ENCODE data around the gene ARL13A.
"Not testable (repeated sequence)": the region's sequence is repeated elsewhere in the genome, so short reads cannot be mapped to it uniquely, and the experiment has no call there.

The ARL13A gene

DNA sequence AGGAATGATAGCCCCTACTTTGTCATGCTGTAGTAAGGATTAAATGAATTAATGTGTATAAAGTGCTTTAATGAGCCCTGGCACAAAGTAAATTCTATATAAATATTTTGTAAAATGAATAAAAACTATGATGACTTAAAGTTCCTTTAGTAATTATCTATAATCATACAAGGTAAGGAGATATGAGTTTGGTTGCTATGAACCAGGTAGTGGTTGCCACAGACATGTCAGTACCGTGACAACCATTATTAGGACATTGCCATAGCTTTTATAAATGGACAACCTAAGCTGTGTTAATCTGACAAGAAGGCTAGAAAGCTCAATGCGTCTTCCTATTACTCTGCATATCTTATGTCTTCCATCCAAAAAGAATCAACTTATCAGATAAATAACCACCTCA lies at the start of gene ARL13A:
ARL13A (plus strand) TSS at position 301 of the 400 bp plus-strand sequence. CDS start 3,982 bp downstream, outside the sequence.
- no peak for DNase-seq (ENCODE audit: low read depth in 2 of 2)

- no peak for DNase-seq (ENCODE audit: low read depth in 2 of 2)
These were observed 45.1 kb upstream of the ARL13A start for GRCh38 chrX:100924375-100924774.

DNA sequence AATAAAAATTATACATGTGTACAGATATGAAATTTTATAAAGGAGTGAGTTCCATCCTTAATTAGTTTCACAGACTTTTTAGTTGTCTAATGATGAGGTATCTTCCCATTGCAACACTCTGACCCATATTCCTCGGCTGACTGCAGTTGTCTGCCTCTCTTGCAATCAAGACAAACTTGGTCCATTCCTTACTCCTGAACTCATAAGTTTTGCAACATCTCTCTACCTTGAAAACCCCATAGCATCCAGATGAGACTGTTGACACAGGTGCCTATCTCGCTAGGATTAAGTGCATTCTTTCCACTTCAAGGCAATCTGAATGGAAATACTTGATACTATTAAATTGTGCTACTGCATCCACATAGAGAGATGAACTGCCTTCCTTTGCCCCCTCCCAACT lies 43.1 kb upstream of the ARL13A start:
- no peak for DNase-seq (ENCODE audit: low read depth in 2 of 2)

DNA sequence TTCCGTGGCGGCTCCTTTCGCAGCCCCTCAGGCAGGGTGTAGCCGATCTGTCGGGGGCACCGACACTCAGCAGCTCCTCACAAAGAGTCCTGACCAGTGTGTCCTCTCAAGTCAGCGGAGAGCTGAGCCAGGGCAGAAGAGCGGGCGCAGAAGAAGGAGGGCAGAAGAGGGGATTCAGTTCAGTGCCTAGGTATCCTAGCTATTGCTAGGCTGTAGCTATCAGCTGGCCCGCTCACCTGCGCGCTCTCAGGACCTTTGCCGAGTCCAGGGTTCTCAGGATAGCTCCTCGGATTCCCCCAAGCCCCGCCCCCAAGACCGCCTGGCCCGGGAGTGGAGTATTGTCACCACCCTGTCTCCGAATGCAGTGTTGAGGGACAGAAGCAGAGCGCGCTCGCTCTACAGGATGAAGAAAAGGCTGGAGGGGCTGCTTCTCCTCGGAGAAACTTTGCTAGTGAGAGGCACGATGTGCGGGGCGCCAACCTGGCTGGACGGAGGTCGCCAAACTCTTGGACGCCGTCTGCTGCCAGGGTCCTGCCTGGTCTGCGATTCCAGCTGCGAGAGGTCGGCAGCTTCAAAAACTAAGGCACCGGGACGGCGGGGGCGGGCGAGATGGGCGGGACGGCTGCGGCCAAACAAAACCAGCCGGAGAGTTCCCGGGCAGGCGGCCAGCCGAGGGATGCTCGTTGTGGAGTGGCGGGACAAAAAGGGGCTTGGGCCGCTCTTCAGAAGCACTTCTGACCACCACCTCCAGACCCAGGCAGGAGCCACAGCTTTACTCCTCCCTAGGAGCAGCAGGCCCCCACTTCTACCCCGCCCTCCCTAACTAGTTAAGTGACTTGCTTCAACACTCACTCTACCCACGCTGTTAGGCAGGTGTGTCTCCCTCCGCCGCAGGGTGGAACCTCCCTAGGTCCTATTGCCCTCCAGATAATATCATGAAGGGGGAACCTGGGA lies 40.6 kb upstream of the ARL13A start, which contains the start of gene XKRX:
XKRX (minus strand) TSS at position 258 of the 954 bp plus-strand sequence. CDS start 613 bp downstream, outside the sequence.
- peak; percentile 15 to 19 for DNase-seq (ENCODE audit: low read depth in 2 of 2)

GRCh38 chrX:100931218-100931924 lies 38.1 kb upstream of the ARL13A start:
- DNase-seq (ENCODE audit: low read depth in 2 of 2): peak in 1 of 2 experiments; percentile 1

GRCh38 chrX:100931925-100932285 lies 37.6 kb upstream of the ARL13A start:
- DNase-seq (ENCODE audit: low read depth in 2 of 2): no peak

DNA sequence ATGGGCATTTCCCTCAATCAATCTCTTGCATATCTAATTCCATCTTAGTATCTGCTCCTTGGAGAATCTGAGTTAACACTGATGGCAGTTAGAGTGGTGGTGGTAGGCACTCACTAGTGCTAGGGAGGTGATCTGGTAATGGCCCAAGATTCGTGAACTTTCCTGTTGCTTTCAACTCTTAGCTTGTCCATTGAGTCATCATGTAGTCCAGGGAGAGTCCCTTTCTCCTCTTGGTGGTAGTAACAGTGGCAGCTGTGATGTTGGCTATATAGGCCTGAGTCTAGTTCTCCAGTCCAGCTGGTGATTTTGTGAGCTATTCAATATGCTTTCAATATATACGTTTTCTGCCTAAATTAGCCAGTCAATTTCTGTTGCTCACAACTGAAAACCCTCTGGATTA lies 33.7 kb upstream of the ARL13A start:
- DNase-seq (ENCODE audit: low read depth in 2 of 2): no peak

DNA sequence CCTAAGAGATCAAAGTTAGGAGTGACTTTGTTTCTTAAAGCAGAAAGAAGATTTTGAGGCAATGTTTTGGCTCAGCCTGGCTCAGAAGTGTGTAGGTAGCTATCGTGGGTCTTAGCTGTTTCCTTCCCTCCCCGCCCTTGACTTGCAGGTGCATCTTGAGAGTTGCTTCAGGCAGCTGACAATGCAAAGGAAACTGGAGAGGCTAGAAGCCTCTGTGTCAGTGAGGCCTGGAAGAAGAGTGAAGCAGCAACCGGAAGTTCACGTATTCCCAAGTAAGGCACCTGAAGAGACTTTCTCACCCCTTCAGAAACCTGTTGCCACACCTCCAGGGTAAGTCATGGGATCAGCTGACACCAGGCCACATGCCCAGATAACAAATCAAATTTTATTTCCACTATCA lies 30.2 kb upstream of the ARL13A start:
- no peak for DNase-seq (ENCODE audit: low read depth in 2 of 2)

GRCh38 chrX:100944601-100945000 lies 24.9 kb upstream of the ARL13A start:
- no peak for DNase-seq (ENCODE audit: low read depth in 2 of 2)

DNA sequence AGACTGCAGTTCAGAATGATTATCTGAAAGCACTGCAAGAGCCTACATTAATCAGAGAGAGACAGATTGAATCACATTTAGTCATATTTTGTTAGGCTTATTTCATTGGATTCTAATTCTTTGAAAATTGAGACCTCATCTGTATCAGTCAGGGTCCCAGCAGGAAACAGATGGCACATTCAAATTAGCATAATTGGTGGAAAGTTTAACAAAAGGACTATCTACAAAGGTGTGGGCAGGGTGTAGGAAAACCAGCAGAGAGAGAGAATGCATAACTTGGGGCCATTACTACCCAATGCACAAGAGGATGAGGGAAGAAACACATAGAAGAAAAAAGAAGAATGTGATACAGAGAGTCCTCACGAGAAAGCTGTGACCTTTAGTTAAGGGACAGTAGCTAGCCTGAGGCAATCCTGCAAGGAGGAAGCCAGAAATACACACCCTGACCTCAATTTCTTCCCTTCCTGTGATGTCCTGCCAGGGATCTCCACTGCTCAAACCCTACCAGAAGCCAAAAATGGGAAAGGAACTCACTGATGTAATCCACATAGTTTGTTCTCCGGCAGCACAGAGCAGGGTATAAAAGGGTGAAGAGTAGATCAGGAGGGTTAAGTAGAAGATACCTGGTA lies 23.1 kb upstream of the ARL13A start:
- no peak for DNase-seq (ENCODE audit: low read depth in 2 of 2)

DNA sequence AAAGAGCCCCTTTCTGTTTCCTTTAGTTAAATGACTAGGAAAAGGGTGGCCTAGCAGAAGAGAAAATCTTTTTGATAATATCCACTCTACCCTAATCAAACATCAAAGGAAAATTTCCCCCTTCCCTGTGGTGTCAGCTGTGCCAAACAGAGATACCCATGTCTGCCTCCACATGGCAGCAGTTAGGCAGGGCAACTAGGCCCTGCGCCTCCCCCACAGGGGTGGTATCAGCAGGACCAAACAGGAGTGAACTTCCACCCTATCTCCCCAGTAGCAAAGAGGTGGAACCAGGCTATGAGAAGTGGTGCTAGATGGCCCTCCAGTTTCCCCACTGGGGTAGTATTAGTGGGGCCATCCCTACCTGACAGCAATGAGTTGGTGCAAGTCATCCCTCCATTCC lies 21.0 kb upstream of the ARL13A start:
- DNase-seq (ENCODE audit: low read depth in 2 of 2): no peak

GRCh38 chrX:100962811-100963210 lies 6.7 kb upstream of the ARL13A start:
- no peak for DNase-seq (ENCODE audit: low read depth in 2 of 2)

DNA sequence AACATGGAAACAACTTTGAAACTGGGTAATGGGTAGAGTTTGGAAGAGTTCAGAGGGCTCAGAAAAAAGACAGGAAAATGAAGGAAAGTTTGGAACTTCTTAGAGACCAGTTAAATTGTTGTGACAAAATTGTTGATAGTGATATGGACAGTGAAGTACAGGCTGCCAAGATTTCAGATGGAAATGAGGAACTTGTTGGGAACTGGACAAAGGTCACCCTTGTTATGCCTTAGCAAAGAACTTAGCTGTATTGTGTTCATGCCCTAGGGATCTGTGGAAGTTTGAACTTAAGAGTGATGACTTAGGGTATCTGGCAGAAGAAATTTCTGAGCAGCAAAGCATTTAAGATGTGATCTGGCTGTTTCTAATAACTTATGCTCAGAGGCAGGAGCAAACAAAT lies 5.1 kb upstream of the ARL13A start:
- DNase-seq (ENCODE audit: low read depth in 2 of 2): no peak

GRCh38 chrX:100969936-100970335 lies 428 bp downstream of the ARL13A start:
- no peak for DNase-seq (ENCODE audit: low read depth in 2 of 2)

DNA sequence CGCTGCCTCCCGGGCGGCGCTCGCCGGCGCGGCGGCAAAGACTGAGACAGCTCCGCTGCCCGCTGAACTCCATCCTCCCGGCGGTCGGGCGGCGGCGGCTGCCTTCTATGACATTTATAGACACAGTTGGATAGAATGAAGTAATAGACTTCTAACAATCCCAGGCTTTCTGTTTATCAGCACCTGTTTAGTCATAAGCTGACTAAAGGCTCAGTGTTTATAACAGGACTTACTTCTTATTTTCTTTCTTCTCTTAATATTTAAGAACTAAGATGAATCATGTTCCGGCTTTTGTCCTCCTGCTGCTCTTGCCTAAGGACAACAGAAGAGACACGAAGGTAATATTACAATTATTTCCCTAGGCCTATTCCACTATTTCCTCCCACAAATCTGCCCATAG lies 3.9 kb downstream of the ARL13A start:
- no peak for DNase-seq (ENCODE audit: low read depth in 2 of 2)

- DNase-seq (ENCODE audit: low read depth in 2 of 2): no peak
These were observed 5.7 kb downstream of the ARL13A start for GRCh38 chrX:100975212-100975611.

DNA sequence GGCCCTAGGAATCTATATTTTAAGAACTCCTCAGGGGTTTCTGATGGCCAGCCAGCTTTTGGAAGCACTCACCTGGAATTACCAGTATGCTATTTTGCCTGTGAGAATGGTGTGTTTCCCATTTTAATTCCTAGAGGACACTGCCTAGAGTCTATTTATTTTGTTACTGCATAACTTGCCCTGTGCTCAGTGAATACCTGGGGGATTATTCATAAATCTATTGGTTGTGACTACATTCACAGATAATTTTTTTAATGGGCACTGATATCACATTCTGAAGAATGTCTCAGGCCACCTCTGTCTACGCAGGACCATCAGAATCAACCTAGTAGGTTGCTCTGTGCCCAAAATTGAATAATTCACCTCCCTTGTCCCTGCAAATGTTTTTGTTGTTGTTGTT lies 6.7 kb downstream of the ARL13A start:
- DNase-seq (ENCODE audit: low read depth in 2 of 2): no peak

- DNase-seq (ENCODE audit: low read depth in 2 of 2): no peak
These were observed 10.5 kb downstream of the ARL13A start for GRCh38 chrX:100979881-100980607.

GRCh38 chrX:100980608-100981497 lies 11.3 kb downstream of the ARL13A start:
- no peak for DNase-seq (ENCODE audit: low read depth in 2 of 2)

DNA sequence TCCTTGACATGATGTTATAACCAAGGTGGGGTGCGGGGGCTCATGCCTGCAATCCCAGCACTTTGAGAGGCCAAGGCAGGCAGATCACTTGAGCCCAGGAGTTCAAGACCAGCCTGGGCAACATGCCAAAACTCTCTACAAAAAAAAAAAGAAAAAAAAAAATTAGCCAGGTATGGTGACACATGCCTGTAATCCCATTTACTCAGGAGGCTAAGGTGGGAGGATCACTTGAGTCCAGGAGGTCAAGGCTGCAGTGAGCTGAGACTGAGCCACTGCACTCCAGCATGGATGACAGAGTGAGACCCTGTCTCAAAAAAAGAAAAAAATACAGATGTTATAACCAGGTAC lies 12.0 kb downstream of the ARL13A start:
- not testable (repeated sequence) for DNase-seq (ENCODE audit: low read depth in 2 of 2)

DNA sequence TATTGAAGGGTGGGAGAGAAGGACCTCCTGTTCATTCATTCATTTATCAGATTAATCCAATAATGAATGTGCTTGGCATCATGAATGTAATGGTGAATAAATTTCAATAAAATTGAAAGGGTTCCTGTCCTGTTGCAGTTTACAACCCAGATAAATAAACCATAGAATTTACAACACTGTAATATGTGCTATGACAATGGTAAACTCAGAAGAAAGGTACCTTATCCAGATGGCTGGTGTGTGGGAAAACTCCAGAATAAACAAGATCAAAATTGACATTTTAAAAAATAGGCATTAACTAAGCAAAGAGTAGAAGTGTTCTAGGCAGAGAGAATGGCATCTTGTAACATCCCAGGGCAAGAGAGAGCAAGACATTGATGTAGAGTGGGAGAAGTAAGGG lies 15.3 kb downstream of the ARL13A start:
- no peak for DNase-seq (ENCODE audit: low read depth in 2 of 2)

Measured in stimulated activated CD4-positive, alpha-beta T cell treated with anti-CD3 and anti-CD28 coated beads, Interleukin-12 subunit alpha, Interleukin-12 subunit beta, amount 100 ng/mL, for 24 hours (primary cell).